Bronchial epithelial cell (primary cell): ENCODE measurements around the gene FGD4. TPM values are rescaled to one million over a fixed set of nuclear protein-coding genes. Genes with fewer than 3 reads are reported as not detected.
A peak's percentile ranks its signal among the peaks of the same experiment; 100 is the strongest.

Source experiments
- DNase-seq: peaks from one replicate; pipeline ENCODE4 v3.0.0-alpha.2; 2010; ENCODE audit warnings: low read depth
- FAIRE-seq: peaks from 2 replicates; lab custom pipeline; 2011; peaks lifted over from hg19 to GRCh38; lab: Jason Lieb, UNC
- H3K27me3 ChIP-seq: 2 replicates; pipeline ENCODE4 v1.5.1; 2011; ENCODE audit warnings: low read length; ENCODE audit not compliant: control insufficient read depth, insufficient read depth
- H3K36me3 ChIP-seq: 2 replicates; pipeline ENCODE4 v1.5.1; 2011; ENCODE audit warnings: low read length; ENCODE audit not compliant: control insufficient read depth, insufficient read depth
- H3K4me3 ChIP-seq: 2 replicates; pipeline ENCODE4 v1.5.1; 2011; ENCODE audit warnings: mild to moderate bottlenecking, low read depth, low read length, control low read depth
- CTCF ChIP-seq: IDR thresholded peaks from 2 replicates; pipeline ENCODE4 v1.5.1; 2011; ENCODE audit warnings: mild to moderate bottlenecking, moderate library complexity, low read length, control low read depth, inconsistent platforms; ENCODE audit not compliant: insufficient read depth, severe bottlenecking
- total RNA-seq: library from RNA; depleted of rRNA; stranded (reverse); fragments of >200 nt; gene quantifications from 2 replicates; pipeline ENCODE4 v1.2.1, GENCODE V29; 2014

FGD4 gene
- total RNA-seq, 1 donor from 2014 or later = 22.9 TPM

DNA sequence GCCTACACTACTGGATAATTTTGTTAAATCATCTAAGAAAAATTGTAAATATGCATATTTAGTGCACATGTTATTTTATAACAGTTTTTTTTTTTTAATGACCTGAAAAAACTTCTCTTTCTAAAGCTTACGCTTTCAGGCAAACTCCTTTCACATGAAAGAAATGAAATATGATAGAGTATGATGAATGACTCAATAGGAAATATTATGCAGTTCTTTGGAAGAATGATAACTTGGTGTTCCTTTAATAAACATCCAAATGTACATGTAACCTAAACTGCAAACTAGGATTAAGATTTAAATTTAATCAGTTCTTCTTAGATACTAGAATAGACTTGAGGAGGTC, 136.6 kb downstream of the FGD4 start:
- no peak for TF ChIP-seq CTCF
- Histone ChIP-seq H3K4me3 (no peak overlapping the region), H3K27me3 (no peaks in the 10 kb centered on the region), H3K36me3 (no peaks in the 10 kb centered on the region)
- FAIRE-seq (no peak), DNase-seq (peak; percentile 35)

DNA sequence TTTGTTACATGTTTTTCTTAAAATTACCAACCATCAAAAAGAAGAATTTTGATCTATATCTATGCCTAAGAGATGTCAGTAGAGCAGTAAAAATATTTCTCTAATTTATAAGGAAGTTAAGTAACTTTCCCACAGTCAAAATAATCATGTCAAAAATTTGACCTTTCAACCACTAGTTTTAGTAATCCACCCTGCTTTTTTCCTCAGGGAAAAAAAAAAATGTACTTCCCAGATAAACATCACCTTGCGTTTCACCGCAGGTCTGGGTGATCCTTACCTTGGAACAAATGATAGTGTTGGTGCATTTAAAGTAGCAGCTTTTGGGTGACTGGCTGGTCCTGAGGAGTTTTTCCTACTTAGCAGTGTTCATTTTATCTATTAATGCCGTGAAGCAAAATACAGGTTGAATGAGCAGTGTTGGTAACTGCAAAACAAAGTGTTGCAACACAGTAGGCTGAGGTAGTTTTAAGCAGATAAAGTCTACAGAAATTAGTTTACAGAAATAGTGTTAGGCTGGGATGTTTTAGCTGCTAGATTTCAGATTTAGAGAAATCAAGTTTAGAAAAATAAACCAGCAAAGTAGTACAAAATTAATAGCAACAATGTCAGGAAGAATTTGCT, 142.5 kb downstream of the FGD4 start:
- Histone ChIP-seq H3K4me3 (no peak overlapping the region), H3K36me3 (no peaks in the 10 kb centered on the region), H3K27me3 (no peaks in the 10 kb centered on the region)
- DNase-seq (no peak), FAIRE-seq (no peak)
- TF ChIP-seq CTCF = no peak

- no peak for DNase-seq
These were observed 143.3 kb downstream of the FGD4 start for GRCh38 chr12:32542428-32543229.

DNA sequence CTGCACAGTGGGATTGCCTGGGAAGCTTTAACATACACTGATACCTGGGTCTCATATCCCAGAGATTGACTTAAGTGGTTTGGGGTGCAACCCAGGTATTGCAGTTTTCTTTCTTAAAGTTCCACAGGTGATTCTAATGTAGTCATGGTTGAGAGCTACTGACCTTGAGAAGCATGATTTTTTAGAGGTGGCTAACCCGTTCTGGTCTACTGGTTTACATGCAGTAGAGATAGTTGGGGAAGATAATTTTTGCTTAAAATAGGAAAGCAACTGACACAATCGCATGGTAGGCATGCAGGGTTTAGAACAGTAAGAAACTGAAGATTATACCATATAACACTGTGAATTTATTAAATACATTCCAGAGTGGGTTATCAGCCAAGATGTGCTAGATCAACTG, 145.5 kb downstream of the FGD4 start:
- no peak overlapping the region for H3K4me3 ChIP-seq
- H3K27me3 ChIP-seq = no peaks in the 10 kb centered on the region
- DNase-seq (no peak), FAIRE-seq (no peak)
- no peaks in the 10 kb centered on the region for H3K36me3 ChIP-seq
- no peak for TF ChIP-seq CTCF

More at GRCh38 chr12:32542428-32543229, 143.3 kb downstream of the FGD4 start:
- no peak for TF ChIP-seq CTCF
- no peak overlapping the region for H3K4me3 ChIP-seq
- H3K36me3 ChIP-seq = no peaks in the 10 kb centered on the region
- H3K27me3 ChIP-seq = no peaks in the 10 kb centered on the region
- FAIRE-seq = no peak

DNA sequence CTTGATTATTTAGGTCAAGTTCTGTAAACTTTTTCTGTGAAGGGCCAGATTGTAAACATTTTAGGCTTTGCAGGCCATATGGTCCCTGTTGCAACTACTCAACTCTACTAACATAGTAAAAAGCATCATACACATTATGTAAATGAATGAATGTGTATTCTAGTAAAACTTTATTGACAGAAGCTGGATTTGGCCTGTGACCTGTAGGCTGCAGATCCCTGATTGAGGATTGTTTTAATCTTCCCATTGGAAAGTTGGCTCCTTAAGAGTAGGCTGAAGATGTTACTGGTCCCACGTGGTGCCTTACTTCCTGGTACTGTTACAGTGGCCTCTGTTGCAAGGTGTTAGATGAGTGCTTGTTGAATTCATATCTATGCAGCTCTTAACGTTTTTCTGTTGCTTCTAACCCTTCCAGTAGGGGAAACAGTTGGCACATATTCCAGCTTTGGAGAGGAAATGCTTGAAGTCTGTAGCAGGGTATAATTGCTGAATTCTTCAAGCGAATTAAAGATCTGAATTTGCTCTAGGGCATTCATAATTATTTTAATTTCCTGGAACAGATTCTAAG, 146.1 kb downstream of the FGD4 start:
- no peaks in the 10 kb centered on the region for H3K36me3 ChIP-seq
- H3K27me3 ChIP-seq = no peaks in the 10 kb centered on the region
- no peak for TF ChIP-seq CTCF
- H3K4me3 ChIP-seq = no peak overlapping the region
- DNase-seq (no peak), FAIRE-seq (no peak)
